ENCODE results near the gene FOXS1.
"Not testable (repeated sequence)": the region's sequence is repeated elsewhere in the genome, so short reads cannot be mapped to it uniquely, and the experiment has no call there.

FOXS1 gene

DNA sequence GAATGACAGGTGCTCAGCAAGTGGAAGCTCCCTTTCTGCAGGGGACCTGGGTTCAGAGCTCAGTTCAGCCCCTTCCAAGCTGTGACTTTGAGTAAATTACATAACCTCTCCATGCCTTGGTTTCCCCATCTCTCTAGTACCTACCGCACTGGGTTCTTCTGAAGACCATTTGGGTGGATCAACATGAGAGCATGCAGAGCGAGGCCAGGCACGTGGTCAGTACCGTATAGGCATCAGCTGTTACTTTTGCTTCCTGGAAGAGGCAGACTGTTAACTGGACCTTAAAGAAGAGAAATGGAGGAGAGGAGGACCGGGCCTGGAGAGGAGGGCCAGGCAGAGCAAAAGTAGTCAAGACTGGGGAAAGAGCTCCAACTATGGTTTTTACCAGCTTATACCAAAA, 27.9 kb downstream of the FOXS1 start:
- TF ChIP-seq, protein P1, sequence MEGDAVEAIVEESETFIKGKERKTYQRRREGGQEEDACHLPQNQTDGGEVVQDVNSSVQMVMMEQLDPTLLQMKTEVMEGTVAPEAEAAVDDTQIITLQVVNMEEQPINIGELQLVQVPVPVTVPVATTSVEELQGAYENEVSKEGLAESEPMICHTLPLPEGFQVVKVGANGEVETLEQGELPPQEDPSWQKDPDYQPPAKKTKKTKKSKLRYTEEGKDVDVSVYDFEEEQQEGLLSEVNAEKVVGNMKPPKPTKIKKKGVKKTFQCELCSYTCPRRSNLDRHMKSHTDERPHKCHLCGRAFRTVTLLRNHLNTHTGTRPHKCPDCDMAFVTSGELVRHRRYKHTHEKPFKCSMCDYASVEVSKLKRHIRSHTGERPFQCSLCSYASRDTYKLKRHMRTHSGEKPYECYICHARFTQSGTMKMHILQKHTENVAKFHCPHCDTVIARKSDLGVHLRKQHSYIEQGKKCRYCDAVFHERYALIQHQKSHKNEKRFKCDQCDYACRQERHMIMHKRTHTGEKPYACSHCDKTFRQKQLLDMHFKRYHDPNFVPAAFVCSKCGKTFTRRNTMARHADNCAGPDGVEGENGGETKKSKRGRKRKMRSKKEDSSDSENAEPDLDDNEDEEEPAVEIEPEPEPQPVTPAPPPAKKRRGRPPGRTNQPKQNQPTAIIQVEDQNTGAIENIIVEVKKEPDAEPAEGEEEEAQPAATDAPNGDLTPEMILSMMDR (IDR thresholded peaks at IDR 0.05; ENCODE audit: low read depth, low read length) = no peak
- in situ Hi-C loops (cut with HindIII; ENCODE audit: low sequenced_read_pairs) = no loop called here
- no peak overlapping the region for H3K4me3 ChIP-seq (ENCODE audit: low read depth, low read length)
- DNase-seq (ENCODE audit: low read depth, low spot score) = no peak

- TF ChIP-seq, protein P1 (IDR thresholded peaks at IDR 0.05; ENCODE audit: low read depth, low read length) = no peak
- in situ Hi-C loops (cut with HindIII; ENCODE audit: low sequenced_read_pairs) = no loop called here
- no peak for DNase-seq (ENCODE audit: low read depth, low spot score)
These were observed 29.2 kb downstream of the FOXS1 start for GRCh38 chr20:31816221-31816620.

DNA sequence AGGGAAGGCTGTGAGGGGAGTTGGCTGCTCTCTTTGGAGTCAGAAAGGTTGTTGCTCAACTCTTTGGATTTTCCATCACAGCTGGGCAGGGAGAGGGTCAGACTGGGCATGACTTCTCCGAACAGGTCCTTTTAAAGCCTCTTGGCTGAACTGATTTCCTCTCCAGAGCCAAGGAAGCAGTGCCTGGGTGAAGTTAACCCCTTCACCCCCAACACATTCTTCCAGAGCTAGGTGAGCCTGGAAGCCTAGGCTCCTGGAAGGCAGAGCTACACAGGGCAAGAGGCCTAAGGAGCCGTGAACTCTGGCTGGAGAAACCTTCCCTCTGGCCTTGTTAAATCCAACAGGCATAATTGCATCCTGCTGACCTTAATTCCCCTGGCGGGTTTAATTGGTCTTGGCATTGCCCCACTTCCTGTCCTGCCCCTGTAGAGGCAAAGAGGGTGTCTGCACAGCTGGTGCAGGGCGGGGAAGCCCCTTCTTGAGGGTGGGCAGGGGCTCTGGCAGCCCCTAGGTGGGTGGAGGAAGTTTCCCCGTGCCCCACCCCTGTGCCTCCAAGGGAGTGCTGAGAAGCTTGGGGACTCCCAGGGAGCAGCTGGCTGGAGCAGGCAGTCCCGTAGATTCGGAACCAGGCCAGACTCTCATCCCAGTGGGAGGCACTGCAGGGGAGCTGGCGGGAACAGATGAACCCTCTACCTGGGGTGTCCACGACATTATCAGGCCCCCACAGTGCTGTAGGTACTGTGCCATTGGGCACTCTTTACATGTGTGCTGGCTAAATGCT, 29.8 kb downstream of the FOXS1 start:
- DNase-seq (ENCODE audit: low read depth, low spot score) = no peak

More at GRCh38 chr20:31816221-31816620, 29.2 kb downstream of the FOXS1 start:
- H3K4me3 ChIP-seq (ENCODE audit: low read depth, low read length) = no peak overlapping the region

GRCh38 chr20:31814142-31814541, 31.3 kb downstream of the FOXS1 start:
- in situ Hi-C loops (cut with HindIII; ENCODE audit: low sequenced_read_pairs); H3K4me3 ChIP-seq (ENCODE audit: low read depth, low read length): not testable (repeated sequence)

More for the DNA sequence above, 29.8 kb downstream of the FOXS1 start:
- in situ Hi-C loops (cut with HindIII; ENCODE audit: low sequenced_read_pairs) = no loop called here
- no peak overlapping the region for H3K4me3 ChIP-seq (ENCODE audit: low read depth, low read length)
- TF ChIP-seq, protein P1 (IDR thresholded peaks at IDR 0.05; ENCODE audit: low read depth, low read length) = no peak

GRCh38 chr20:31813611-31814010, 31.8 kb downstream of the FOXS1 start:
- DNase-seq (ENCODE audit: low read depth, low spot score) = no peak
- TF ChIP-seq, protein P1 (IDR thresholded peaks at IDR 0.05; ENCODE audit: low read depth, low read length) = no peak
- H3K4me3 ChIP-seq (ENCODE audit: low read depth, low read length) = no peak overlapping the region
- in situ Hi-C loops (cut with HindIII; ENCODE audit: low sequenced_read_pairs) = no loop called here

More at GRCh38 chr20:31814142-31814541, 31.3 kb downstream of the FOXS1 start:
- not testable (repeated sequence) for DNase-seq (ENCODE audit: low read depth, low spot score)

DNA sequence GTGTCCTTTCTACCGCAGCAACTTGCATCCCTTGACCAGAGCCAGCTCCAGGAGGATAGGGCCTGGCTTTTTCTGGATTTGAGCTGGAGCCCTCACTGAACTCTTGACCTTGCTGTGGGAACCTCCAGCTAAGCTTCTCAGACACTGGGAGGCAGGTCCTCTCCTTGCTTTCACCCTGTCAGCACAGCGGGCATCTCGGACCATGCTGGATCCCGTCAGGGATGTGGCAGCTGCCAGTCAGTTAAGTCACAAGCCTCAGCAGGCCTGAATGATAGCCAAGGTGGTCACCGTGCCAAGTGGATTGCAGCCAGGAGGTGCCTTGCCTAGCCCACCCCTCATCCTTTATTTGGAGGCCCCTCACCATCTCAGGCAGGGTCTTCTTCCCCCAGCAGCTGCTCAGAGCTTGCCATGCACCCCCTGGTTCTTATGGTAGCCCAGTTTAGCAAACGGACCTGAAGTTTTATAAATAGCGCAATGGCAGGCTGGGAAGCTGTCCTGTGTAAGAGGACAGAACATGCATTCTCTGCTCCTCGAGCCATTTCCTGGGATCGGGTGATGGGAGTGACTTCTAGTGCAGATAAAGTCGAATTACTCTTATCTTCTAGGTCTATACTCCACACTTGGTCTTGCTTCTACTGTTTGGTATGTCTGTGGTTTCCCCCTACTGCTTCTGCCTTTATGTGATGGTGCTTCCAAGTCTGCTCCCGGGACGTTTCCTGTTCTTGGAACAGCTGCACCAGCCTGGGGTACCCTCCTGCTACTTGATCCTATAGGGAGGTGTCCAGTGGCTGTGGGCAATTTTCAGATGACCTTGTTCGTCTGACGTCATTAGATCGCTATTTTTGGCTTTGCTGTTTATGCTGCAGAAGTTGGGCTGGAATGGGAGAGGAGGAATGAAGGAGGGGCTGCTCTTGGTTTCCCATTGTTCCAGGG, 33.3 kb downstream of the FOXS1 start:
- TF ChIP-seq, protein P1 (IDR thresholded peaks at IDR 0.05; ENCODE audit: low read depth, low read length) = no peak
- DNase-seq (ENCODE audit: low read depth, low spot score) = peak; percentile 92
- in situ Hi-C loops (cut with HindIII; ENCODE audit: low sequenced_read_pairs) = no loop called here
- H3K4me3 ChIP-seq (ENCODE audit: low read depth, low read length) = no peak overlapping the region

Data from astrocyte of the spinal cord (primary cell).